NCI-H1436 (cell line): ENCODE results near the gene DCAF17.
"Not testable (repeated sequence)": the region's sequence is repeated elsewhere in the genome, so short reads cannot be mapped to it uniquely, and the experiment has no call there.

Experiments used
- DNase-seq: peaks from one replicate; lab custom pipeline; 2025; lab: John Stamatoyannopoulos, UW

The DCAF17 gene

GRCh38 chr2:171410624-171411023, 23.4 kb upstream of the DCAF17 start:
- DNase-seq: no peak

DNA sequence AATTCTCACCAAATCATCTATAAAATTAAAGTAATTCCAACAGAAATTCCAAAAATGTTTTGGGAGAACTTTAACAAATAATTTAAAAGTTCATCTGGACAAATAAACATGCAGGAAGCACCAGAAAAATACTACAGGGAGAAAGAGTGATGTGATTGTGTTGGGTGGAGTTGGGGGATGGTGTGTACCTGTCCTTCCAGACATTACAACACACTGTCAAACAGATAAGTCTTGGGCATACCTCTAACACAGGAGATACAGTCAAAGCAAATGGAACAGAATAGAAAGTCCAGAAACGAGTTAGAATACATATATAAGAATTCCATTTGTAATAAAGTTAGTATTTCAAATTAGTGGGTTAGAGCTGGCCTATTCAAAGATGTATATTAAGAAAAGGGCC, 22.8 kb upstream of the DCAF17 start:
- no peak for DNase-seq

DNA sequence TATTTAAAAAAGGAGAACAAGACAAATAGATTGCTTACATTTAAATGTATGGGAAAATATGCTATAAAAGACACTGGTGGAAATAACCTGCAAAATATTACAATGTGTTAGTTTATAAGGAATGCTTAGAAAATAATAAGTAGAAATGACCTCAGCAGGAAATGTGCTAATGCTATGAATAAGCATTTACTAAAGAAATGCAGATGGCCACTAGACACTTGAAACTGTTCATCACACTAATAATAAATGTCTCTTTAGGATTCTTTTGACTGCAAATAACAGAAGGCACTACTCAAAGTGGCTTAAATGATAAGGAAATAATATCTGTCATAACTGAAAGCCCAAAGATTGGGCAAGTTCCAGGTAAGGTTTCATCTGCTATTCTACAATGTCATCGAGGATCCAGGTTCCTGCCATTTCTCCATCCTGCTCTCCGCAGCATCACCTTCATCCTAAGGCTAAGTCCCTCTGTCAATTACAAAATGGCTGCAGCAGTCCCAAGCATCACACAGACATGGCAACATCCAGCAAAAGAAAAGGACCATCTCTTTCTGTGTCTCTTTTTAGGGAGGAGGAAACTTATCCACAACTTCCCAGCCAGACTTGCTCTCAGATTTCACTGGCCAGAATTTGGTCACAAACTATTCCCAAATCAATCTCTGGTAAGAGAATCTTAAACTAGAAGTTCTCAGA, 22.1 kb upstream of the DCAF17 start:
- no peak for DNase-seq

DNA sequence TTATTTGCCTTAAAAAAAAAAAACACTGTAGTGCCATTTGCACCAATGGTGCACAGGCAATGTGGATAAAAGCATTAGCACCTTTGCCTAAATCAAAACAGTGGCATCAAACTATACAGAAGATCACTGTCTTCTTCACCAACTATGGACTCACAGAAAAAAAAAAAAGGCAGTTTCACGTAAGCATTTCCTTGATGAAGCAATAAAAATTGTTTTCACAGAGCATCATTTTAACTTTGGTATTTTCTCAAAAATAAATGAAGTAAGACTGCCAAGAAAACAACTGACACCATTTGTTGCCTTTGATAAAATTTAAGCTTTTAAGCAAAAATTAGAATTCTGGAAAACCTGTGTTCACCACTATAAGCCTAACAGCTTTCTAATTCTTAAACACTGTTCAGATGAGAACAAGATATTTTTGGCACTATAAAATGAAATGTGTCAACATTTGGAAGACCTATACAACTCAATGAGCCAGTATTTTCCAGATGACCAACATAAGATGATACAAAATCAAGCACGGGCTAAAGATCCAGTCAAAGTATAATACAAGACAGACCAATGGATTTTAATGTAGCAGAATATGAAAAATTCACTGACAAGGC, 21.4 kb upstream of the DCAF17 start:
- DNase-seq: no peak

DNA sequence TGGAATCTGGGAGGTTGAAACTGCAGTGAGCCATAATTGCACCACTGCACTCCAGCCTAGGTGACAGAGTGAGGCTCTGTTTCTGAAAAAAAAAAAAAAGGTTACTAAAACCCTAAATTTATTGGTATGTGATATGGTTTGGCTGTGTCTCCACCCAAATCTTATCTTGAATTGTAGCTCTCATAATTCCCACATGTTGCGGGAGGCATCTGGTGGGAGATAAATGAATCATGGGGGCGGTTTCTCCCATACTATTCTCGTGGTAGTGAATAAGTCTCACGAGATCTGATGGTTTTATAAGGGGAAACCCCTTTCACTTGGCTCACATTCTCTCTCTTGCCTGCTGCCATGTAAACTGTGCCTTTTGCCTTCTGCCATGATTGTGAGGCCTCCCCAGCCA, 19.4 kb upstream of the DCAF17 start:
- not testable (repeated sequence) for DNase-seq

DNA sequence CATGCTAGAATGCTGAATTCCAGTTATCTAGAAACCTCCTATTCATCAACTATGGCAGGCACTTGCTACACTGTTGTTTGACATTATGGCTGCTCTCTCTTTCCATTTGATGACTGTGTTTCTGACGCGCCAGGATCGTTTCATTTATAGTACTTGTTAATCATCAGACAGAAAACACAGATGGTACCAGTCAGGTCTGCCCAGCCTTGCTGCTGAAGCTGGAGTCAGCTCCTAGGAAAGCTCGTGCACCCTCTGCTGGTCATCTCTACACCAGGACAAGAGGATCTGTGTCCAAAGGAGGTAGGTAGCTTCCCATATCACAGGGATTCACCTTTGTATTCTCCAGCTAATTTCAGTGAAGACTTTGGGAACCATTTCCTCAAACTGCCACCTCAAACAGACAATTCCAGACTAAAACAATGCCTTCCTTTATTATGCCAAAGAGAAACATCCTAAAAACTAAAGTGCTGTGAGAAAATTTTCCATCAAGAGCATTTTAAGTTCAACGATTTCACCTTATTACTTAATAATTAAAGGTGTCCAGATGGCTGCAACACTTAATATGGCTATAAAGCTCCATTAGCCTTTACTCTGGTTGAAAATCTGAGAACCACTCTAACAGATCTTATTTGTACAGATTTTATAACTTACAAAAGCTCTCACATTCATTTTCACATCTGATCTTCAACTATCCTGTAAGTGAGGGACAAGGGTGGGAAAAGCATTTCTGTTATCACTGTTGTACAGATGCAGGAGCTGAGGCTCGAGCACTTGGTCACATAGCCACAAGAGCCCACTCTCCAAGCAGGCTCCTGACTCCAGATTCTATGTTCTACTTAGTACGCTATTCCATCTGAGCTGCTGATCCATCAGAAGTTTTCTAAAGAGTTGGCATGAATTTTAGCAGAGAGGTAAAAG, 17.8 kb upstream of the DCAF17 start:
- peak; percentile 88 for DNase-seq

DNA sequence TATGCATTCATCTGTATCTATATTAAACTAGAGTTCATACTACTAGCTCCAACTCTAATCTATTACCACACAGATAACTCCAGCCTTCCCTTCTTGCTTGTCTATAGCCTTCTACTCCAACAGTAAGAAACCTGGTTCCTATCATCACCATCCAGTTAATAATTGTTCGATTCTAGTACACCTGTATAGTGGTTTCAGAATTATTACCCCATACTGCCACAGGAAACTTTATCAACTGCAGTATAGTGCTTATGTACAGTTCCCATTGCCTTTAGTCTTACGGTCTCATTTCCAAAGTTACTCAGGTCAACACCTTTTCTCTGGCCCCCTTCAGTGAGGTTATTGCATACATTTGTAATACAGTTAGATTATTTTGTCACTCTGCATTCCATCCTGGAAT, 14.7 kb upstream of the DCAF17 start:
- DNase-seq: no peak

GRCh38 chr2:171420728-171421563, 13.1 kb upstream of the DCAF17 start:
- DNase-seq: no peak

DNA sequence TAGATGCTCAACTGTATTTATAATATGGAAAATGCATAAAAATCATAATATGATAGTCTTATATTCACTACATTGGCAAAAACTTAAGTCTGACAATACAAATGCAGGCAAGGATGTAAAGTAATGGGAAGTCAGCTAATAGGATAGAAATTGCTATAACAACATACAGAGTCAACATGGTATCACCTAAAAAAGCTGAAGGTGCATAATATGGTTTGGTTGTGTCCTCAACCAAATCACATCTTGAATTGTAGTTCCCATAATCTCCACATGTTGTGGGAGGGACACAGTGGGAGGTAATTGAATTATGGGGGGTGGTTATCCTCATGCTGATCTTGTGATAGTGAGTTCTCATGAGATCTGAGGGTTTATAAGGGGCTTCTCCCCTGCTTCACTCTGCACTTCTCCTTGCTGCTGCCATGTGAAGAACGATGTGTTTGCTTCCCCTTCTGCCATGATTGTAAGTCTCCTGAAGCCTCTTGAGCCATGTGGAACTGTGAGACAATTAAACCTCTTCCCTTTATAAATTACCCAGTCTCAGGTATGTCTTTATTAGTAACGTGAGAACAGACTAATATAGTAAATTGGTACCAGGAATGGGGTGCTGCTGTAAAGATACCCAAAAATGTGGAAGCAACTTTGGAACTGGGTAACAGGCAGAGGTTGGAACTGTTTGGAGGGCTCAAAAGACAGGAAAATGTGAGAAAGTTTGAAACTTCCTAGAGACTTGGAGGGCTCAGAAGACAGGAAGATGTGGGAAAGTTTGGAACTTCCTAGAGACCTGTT, 11.1 kb upstream of the DCAF17 start:
- DNase-seq: not testable (repeated sequence)

- no peak for DNase-seq
These were observed 3.3 kb upstream of the DCAF17 start for GRCh38 chr2:171430516-171431410.

GRCh38 chr2:171431677-171432167, 2.3 kb upstream of the DCAF17 start:
- DNase-seq: no peak

DNA sequence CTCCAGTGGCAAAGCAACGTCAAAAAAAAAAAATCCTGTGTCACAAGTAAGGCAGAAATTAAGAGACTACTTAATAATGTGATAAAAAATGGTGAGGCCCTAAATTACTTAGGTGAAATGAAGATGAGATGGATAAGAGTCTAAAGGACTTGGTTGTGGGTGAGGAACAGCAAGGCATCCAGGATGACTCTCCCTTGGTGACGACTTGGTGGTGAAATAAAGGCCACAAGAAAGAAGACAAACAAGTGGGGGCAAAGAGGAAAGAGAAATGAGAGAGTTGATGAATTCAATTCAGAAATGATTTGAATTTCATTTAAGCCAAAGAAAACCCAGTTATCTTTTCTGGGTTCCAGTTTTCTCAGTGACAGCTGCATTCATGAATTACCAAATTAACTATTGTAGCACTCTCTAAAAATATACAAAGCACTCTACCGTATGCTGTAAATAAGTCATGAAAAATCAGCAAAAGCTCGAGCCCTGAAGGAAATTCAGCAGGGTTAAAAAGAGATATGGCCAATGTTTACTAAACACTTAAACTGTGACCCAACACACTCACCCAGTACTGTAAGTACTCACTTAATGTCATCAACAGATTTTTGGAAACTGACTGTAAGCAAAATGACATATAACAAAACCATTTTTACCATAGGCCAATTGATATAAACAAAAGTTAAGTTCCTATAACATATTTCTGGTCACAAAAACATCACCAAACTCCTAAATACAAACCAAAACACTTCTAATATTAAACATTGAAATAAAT, 1.6 kb upstream of the DCAF17 start:
- no peak for DNase-seq

GRCh38 chr2:171432969-171433762, 860 bp upstream of the DCAF17 start:
- peak; percentile 44 for DNase-seq

DNA sequence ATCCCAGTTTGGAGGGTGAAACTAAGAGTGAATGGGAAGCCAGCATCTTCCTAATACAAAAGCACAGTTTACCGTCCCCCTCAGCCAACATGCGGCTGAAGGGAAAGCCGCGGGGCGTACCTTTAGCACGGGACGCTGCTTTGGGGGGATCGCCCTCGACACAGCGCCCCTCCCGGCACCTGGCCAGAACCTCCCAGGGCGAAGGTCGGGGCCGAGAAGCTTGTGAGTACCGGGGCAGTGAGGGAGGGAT, 338 bp upstream of the DCAF17 start, which contains the start of gene METTL8:
METTL8 (minus strand) TSS at position 228 of the 250 bp plus-strand sequence. CDS start 41,805 bp downstream, outside the sequence.
- no peak for DNase-seq

DNA sequence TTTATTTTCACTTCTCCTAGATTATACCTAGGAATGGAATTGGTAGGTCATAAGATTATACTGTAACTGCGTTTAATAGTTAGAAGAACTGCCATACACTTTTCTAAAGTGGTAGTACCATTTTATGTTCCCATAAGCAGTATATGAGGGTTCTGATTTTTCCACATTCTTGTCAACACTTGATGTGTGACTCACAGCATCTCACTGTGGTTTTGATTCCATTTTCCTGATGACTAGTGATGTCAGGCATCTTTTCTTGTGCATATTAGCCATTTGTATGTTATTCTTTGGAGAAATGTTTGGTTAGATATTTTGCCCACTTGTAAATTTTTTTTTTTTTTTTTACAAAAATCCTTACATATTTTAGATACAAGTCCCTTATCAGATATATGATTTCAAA, 2.3 kb downstream of the DCAF17 start:
- DNase-seq: no peak

- no peak for DNase-seq
These were observed 7.4 kb downstream of the DCAF17 start for GRCh38 chr2:171441470-171441869.

GRCh38 chr2:171447675-171448074, 13.6 kb downstream of the DCAF17 start:
- no peak for DNase-seq

GRCh38 chr2:171451074-171451473, 17.0 kb downstream of the DCAF17 start:
- no peak for DNase-seq

GRCh38 chr2:171452773-171453172, 18.7 kb downstream of the DCAF17 start:
- DNase-seq: no peak
